Measurements from ENCODE around the gene CLDN34. TPM values are rescaled to one million over a fixed set of nuclear protein-coding genes. Genes with fewer than 3 reads are reported as not detected.

The CLDN34 gene
- under 1 TPM in 1 of 5 donors, not detected in 4; 0.73 TPM for total RNA-seq
- under 1 TPM in 1 of 3 donors, not detected in 2; 0.18 TPM for polyA plus RNA-seq
- long read RNA-seq, donor 1, partial matches to known transcripts, result 0 of 2 reads
- long read RNA-seq, donor 1, other reads (novel, unspliced or antisense), result 0 of 2 reads
- long read RNA-seq, donor 2, result 0 reads
- long read RNA-seq, donor 3, result 0 reads
- long read RNA-seq, donor 4, result 0 reads
- long read RNA-seq, donor 5, partial matches to known transcripts, result 0 of 1 reads
- long read RNA-seq, donor 5, other reads (novel, unspliced or antisense), result 0 of 1 reads
- long read RNA-seq, donor 6, result 0 reads
- long read RNA-seq, donor 7, result 0 reads
- long read RNA-seq, donor 8, result 0 reads
- long read RNA-seq, donor 9, result 0 reads
- long read RNA-seq, donor 10, result 0 reads

GRCh38 chrX:9966775-9967408, at the start of gene CLDN34:
CLDN34 (plus strand) TSS chrX:9967358; CDS start chrX:9967358, 0 bp downstream.
- WGBS, 5 donors, result 88 to 95% (median 90%) methylated on average over 13 to 16 of the region's 16 CpGs
- no peak for DNase-seq
- Histone ChIP-seq H3K4me1 (no peaks in the 10 kb centered on the region), H3K27ac (no peak within 1 kb of the TSS), H3K27me3 (no peaks in the 10 kb centered on the region), H3K9me3 (peaks cover 0 to 11% (median 0%) of the 10 kb centered on the region in 4 donors), H3K36me3 (no peaks in the 10 kb centered on the region), H3K4me3 (no peak within 1 kb of the TSS)
- TF ChIP-seq CTCF (IDR thresholded peaks at IDR 0.05) (no peak), POLR2AphosphoS5 (IDR thresholded peaks at IDR 0.05) (no peak), POLR2A (IDR thresholded peaks at IDR 0.05) (no peak), EP300 (IDR thresholded peaks at IDR 0.05) (no peak)
- intact Hi-C loops (cut with DNase I; ENCODE audit: low total_unique reads), result no loop called here

DNA sequence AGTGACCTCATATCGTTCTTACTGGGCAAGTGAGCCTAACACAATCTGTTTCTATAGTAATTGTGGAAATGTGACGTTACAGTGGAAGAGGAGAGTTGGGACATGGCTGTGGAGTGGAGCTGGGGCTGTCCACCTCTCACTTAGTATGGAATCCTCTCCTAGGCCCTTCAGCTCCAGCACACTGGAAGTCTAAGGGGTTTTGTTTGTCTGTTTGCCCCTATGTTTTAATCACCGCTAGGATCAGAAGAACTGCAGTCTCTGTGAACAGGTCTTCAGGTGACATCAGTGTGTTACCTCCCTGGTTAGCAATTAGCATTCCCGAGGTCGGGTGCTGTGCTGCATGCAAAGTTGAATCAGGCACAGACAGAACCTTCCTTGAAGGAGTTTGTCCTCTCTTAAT, 49.3 kb upstream of the CLDN34 start:
- H3K4me3 ChIP-seq, result no peak overlapping the region
- no peaks in the 10 kb centered on the region for H3K4me1 ChIP-seq
- H3K27me3 ChIP-seq, result no peaks in the 10 kb centered on the region
- no peak for TF ChIP-seq POLR2AphosphoS5 (IDR thresholded peaks at IDR 0.05)
- TF ChIP-seq EP300 (IDR thresholded peaks at IDR 0.05), result no peak
- no peak for TF ChIP-seq CTCF (IDR thresholded peaks at IDR 0.05)
- TF ChIP-seq POLR2A (IDR thresholded peaks at IDR 0.05), result no peak
- H3K27ac ChIP-seq, result no peak overlapping the region
- intact Hi-C loops (cut with DNase I; ENCODE audit: low total_unique reads), result no loop called here
- no peaks in the 10 kb centered on the region for H3K36me3 ChIP-seq
- DNase-seq, result no peak
- H3K9me3 ChIP-seq, result peaks cover 0 to 3% (median 0%) of the 10 kb centered on the region in 4 donors
- 62 to 92% (median 85%) methylated on average over 5 of the region's 5 CpGs for WGBS, 5 donors

DNA sequence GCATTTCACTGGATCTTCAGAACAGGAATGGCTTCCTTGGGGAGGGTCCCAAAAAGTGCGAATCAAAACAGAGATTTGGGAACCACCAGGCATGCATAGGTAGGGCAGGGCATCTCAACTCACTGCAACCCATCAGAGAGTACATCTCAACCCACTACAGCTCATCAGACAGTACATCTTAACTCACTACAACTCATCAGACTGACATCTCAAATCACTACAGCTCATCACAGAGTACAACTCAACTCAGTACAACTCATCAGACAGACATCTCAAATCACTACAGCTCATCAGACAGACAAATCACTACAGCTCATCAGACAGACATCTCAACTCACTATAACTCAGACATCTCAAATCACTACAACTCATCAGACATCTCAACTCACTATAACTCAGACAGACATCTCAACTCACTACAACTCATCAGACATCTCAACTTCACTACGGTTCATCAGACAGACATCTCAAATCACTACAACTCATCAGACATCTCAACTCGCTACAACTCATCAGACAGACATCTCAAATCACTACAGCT, 47.5 kb upstream of the CLDN34 start:
- H3K4me1 ChIP-seq, result no peaks in the 10 kb centered on the region
- WGBS, 5 donors, result 63 to 95% (median 78%) methylated on average over 2 to 3 of the region's 3 CpGs
- no peak overlapping the region for H3K4me3 ChIP-seq
- no peaks in the 10 kb centered on the region for H3K36me3 ChIP-seq
- DNase-seq, result no peak
- TF ChIP-seq POLR2A (IDR thresholded peaks at IDR 0.05) (no peak), EP300 (IDR thresholded peaks at IDR 0.05) (no peak), CTCF (IDR thresholded peaks at IDR 0.05) (no peak), POLR2AphosphoS5 (IDR thresholded peaks at IDR 0.05) (no peak)
- peaks cover 0 to 3% (median 0%) of the 10 kb centered on the region in 4 donors for H3K9me3 ChIP-seq
- H3K27me3 ChIP-seq, result no peaks in the 10 kb centered on the region
- intact Hi-C loops (cut with DNase I; ENCODE audit: low total_unique reads), result no loop called here
- no peak overlapping the region for H3K27ac ChIP-seq

- 82 to 98% (median 87%) methylated on average over 5 of the region's 5 CpGs for WGBS, 5 donors
- Histone ChIP-seq H3K4me3 (no peak overlapping the region), H3K27ac (no peak overlapping the region), H3K36me3 (no peaks in the 10 kb centered on the region), H3K9me3 (peaks cover 0 to 3% (median 0%) of the 10 kb centered on the region in 4 donors), H3K4me1 (no peaks in the 10 kb centered on the region), H3K27me3 (no peaks in the 10 kb centered on the region)
- DNase-seq, result no peak
- intact Hi-C loops (cut with DNase I; ENCODE audit: low total_unique reads), result no loop called here
- TF ChIP-seq POLR2AphosphoS5 (IDR thresholded peaks at IDR 0.05) (no peak), EP300 (IDR thresholded peaks at IDR 0.05) (no peak), POLR2A (IDR thresholded peaks at IDR 0.05) (no peak), CTCF (IDR thresholded peaks at IDR 0.05) (no peak)
These were observed 45.8 kb upstream of the CLDN34 start for GRCh38 chrX:9921407-9921806.

Measured in stomach (tissue), 19 donors.